Measurements from ENCODE around the gene LRIT2. TPM values are rescaled to one million over a fixed set of nuclear protein-coding genes. Genes with fewer than 3 reads are reported as not detected.

Gene LRIT2
- total RNA-seq, 1 donor from 2014 or later, result not detected

DNA sequence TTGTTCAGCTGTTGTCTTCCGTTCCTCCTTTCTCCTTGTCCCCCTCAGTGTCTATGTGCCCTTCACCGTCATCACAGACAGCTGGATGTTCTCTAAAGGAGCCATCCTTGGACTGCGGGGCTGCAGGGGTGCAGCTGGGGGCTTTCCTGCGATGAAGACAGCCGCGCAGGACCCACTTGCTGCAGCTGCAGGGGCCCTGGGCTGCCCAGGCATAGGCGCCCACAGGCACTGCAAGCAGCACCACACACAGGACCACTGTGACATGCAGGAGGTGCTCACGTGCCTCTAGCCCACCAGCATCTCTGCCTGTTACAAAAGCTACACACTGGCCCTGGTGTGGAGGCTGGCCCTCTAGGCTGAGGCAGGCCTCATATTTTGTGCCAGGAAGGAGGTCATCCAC, 3.4 kb downstream of the LRIT2 start:
- peaks cover 21% of the 10 kb centered on the region for H3K27me3 Mint-ChIP-seq (ENCODE audit: low read depth)
- no peak overlapping the region for H3K27ac Mint-ChIP-seq (ENCODE audit: unreplicated experiment)

DNA sequence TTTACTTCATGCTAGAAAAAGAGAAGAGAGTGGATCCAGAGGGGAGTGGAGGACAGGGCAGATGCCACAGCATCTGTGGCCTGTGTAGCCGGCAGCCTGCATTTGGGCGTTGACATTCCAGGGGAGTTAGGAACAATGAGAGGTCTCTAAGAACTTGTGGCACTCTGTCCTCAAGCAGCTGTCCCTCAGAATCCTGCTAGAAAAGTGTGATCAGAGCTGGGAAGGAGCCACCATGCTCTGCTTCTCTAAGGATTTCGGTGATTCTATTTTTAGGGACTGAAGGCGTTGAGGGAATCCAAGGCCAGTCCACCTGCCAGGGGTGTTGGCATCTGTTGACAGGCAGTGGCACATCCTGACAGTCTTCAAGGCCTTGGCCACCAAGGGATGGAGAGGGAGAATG, 7.6 kb downstream of the LRIT2 start:
- Mint-ChIP-seq H3K27me3 (ENCODE audit: low read depth) (no peaks in the 10 kb centered on the region), H3K4me1 (no peaks in the 10 kb centered on the region), H3K36me3 (ENCODE audit: low read depth) (peaks cover 2% of the 10 kb centered on the region), H3K9me3 (peaks cover 2% of the 10 kb centered on the region), H3K4me3 (no peak overlapping the region), H3K27ac (ENCODE audit: unreplicated experiment) (no peak overlapping the region)
- DNase-seq (ENCODE audit: low read depth, low spot score), result no peak
- TF ChIP-seq, protein P1, sequence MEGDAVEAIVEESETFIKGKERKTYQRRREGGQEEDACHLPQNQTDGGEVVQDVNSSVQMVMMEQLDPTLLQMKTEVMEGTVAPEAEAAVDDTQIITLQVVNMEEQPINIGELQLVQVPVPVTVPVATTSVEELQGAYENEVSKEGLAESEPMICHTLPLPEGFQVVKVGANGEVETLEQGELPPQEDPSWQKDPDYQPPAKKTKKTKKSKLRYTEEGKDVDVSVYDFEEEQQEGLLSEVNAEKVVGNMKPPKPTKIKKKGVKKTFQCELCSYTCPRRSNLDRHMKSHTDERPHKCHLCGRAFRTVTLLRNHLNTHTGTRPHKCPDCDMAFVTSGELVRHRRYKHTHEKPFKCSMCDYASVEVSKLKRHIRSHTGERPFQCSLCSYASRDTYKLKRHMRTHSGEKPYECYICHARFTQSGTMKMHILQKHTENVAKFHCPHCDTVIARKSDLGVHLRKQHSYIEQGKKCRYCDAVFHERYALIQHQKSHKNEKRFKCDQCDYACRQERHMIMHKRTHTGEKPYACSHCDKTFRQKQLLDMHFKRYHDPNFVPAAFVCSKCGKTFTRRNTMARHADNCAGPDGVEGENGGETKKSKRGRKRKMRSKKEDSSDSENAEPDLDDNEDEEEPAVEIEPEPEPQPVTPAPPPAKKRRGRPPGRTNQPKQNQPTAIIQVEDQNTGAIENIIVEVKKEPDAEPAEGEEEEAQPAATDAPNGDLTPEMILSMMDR (conservative IDR thresholded peaks at IDR 0.05), result no peak

More for the DNA sequence above, 3.4 kb downstream of the LRIT2 start:
- H3K9me3 Mint-ChIP-seq, result no peaks in the 10 kb centered on the region
- H3K4me3 Mint-ChIP-seq, result no peak overlapping the region
- TF ChIP-seq, protein P1 (conservative IDR thresholded peaks at IDR 0.05), result no peak
- DNase-seq (ENCODE audit: low read depth, low spot score), result no peak
- no peaks in the 10 kb centered on the region for H3K4me1 Mint-ChIP-seq
- no peaks in the 10 kb centered on the region for H3K36me3 Mint-ChIP-seq (ENCODE audit: low read depth)

DNA sequence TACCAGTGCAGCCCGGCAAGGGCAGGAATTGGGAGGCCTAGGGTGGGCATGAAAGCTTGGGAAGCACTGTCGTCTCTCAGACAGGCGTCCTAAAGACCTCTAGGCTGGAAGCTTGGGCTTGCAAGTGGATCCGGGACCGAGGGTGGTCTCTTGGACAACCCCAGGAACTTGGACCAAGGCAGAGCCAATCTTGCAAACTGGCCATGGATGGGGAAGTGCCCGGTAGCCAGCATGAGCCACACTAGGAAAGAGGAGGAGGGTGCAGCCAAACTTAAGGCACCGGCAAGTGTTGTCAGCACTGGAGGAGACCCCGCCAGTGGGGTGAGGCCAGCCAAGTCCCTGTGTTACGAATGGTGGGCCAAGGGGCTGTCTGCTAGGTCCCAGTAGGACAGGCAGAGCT, 8.5 kb downstream of the LRIT2 start:
- H3K4me3 Mint-ChIP-seq, result no peak overlapping the region
- H3K36me3 Mint-ChIP-seq (ENCODE audit: low read depth), result peaks cover 5% of the 10 kb centered on the region
- H3K27ac Mint-ChIP-seq (ENCODE audit: unreplicated experiment), result no peak overlapping the region
- DNase-seq (ENCODE audit: low read depth, low spot score), result no peak
- H3K27me3 Mint-ChIP-seq (ENCODE audit: low read depth), result no peaks in the 10 kb centered on the region
- TF ChIP-seq, protein P1 (conservative IDR thresholded peaks at IDR 0.05), result no peak
- peaks cover 2% of the 10 kb centered on the region for H3K9me3 Mint-ChIP-seq
- H3K4me1 Mint-ChIP-seq, result no peaks in the 10 kb centered on the region

DNA sequence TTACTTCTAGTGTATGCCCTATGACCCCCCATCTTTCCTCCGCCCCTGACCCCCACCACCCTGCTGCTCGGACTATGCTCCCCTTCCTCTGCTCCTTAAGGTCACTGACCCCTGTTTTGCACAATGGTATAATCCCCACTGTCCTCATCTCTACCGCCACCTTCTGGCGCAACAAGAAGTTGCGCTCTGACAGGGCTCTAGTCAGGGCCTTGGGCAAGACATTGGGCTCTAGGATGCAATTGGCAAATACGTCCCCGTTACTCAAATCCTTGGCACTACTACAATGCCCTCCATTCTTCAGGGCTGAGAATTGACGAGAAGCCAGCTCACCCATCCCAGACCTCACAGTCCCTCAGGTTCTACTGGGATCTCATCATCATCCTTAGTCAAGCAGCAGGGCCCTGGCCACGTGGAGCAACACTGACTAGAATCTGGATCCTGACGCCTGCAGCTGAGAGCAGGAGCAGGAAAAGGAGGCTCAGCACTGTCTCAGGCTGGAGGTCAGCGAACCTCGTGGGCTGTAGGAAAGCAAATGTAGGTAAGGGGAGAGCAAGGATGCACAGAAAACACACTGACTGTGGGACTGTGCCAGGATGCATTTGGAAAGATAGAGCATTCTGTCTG, 10.6 kb downstream of the LRIT2 start:
- no peaks in the 10 kb centered on the region for H3K4me1 Mint-ChIP-seq
- no peak overlapping the region for H3K4me3 Mint-ChIP-seq
- H3K27me3 Mint-ChIP-seq (ENCODE audit: low read depth), result no peaks in the 10 kb centered on the region
- peaks cover 5% of the 10 kb centered on the region for H3K36me3 Mint-ChIP-seq (ENCODE audit: low read depth)
- peaks cover 2% of the 10 kb centered on the region for H3K9me3 Mint-ChIP-seq
- no peak for DNase-seq (ENCODE audit: low read depth, low spot score)
- H3K27ac Mint-ChIP-seq (ENCODE audit: unreplicated experiment), result peak overlapping the region; percentile 83
- TF ChIP-seq, protein P1 (conservative IDR thresholded peaks at IDR 0.05), result peak; percentile 50

DNA sequence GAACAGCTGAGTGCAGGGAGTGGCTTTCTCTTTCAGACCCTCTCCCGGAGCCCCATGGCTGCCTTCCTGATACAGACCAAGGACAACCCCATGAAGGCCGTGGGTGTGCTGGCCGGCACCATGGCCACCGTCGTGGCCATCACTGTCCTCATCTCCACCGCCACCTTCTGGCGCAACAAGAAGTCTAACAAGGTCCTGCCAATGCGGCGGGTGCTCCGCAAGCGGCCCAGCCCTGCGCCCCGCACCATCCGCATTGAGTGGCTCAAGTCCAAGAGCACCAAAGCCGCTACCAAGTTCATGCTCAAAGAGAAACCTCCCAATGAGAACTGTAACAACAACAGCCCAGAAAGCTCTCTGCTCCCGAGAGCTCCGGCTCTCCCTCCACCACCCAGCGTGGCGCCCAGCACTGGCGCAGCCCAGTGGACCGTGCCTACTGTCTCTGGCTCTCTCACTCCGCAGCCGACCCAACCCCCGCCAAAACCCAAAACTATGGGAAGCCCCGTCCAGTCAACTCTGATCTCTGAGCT, 11.2 kb downstream of the LRIT2 start:
- Mint-ChIP-seq H3K27me3 (ENCODE audit: low read depth) (no peaks in the 10 kb centered on the region), H3K4me1 (no peaks in the 10 kb centered on the region), H3K27ac (ENCODE audit: unreplicated experiment) (no peak overlapping the region), H3K9me3 (peaks cover 2% of the 10 kb centered on the region), H3K4me3 (no peak overlapping the region), H3K36me3 (ENCODE audit: low read depth) (peaks cover 5% of the 10 kb centered on the region)
- TF ChIP-seq, protein P1 (conservative IDR thresholded peaks at IDR 0.05), result no peak
- no peak for DNase-seq (ENCODE audit: low read depth, low spot score)
